HCEC 1CT (cell line): ENCODE results near the gene CRYGD.
"Not testable (repeated sequence)": the region's sequence is repeated elsewhere in the genome, so short reads cannot be mapped to it uniquely, and the experiment has no call there.

Source experiments
- DNase-seq: peaks from one replicate; pipeline ENCODE4 v3.0.0-alpha.2; 2017

The CRYGD gene

GRCh38 chr2:208129744-208130711 is 5.7 kb upstream of the CRYGD start, which contains the start of gene CRYGC:
Gene CRYGC, minus strand, starts transcription at chr2:208129828. Its CDS starts 36 bp downstream, at chr2:208129792.
- DNase-seq: no peak

- no peak for DNase-seq
These were observed 3.8 kb upstream of the CRYGD start for GRCh38 chr2:208128136-208128535.

GRCh38 chr2:208127090-208127489 is 2.8 kb upstream of the CRYGD start:
- no peak for DNase-seq

- DNase-seq: no peak
These were observed 927 bp upstream of the CRYGD start for GRCh38 chr2:208125251-208125650.

GRCh38 chr2:208122248-208122647 is 2.1 kb downstream of the CRYGD start:
- DNase-seq: no peak

- no peak for DNase-seq
These were observed 5.4 kb downstream of the CRYGD start for GRCh38 chr2:208118918-208119317.

- not testable (repeated sequence) for DNase-seq
These were observed 6.9 kb downstream of the CRYGD start for GRCh38 chr2:208117390-208117789.

- DNase-seq: no peak
These were observed 11.4 kb downstream of the CRYGD start for GRCh38 chr2:208112969-208113368.

- DNase-seq: not testable (repeated sequence)
These were observed 12.0 kb downstream of the CRYGD start for GRCh38 chr2:208112273-208112745.

- no peak for DNase-seq
These were observed 20.7 kb downstream of the CRYGD start for GRCh38 chr2:208103616-208104015.

- peak; percentile 33 for DNase-seq
These were observed 22.4 kb downstream of the CRYGD start for GRCh38 chr2:208101716-208102631.

- no peak for DNase-seq
These were observed 24.4 kb downstream of the CRYGD start for GRCh38 chr2:208099682-208100470.

- DNase-seq: not testable (repeated sequence)
These were observed 25.6 kb downstream of the CRYGD start for GRCh38 chr2:208098701-208099100.

- no peak for DNase-seq
These were observed 26.1 kb downstream of the CRYGD start for GRCh38 chr2:208098267-208098666.

- DNase-seq: peak; percentile 28
These were observed 26.5 kb downstream of the CRYGD start for GRCh38 chr2:208097801-208098200.

- no peak for DNase-seq
These were observed 27.0 kb downstream of the CRYGD start for GRCh38 chr2:208097313-208097712.

- DNase-seq: no peak
These were observed 28.2 kb downstream of the CRYGD start for GRCh38 chr2:208096080-208096479.

- no peak for DNase-seq
These were observed 31.2 kb downstream of the CRYGD start for GRCh38 chr2:208093128-208093527.

- no peak for DNase-seq
These were observed 32.1 kb downstream of the CRYGD start for GRCh38 chr2:208092093-208092832.

- DNase-seq: no peak
These were observed 33.9 kb downstream of the CRYGD start for GRCh38 chr2:208090420-208090819.

- DNase-seq: no peak
These were observed 38.3 kb downstream of the CRYGD start for GRCh38 chr2:208086029-208086428.

GRCh38 chr2:208083807-208084206 is 40.5 kb downstream of the CRYGD start:
- DNase-seq: no peak
